HG02623 (cell line): Measurements from ENCODE around the gene EXOC7.

Experiments
- ATAC-seq: cut with Tn5 transposase; IDR thresholded peaks from one replicate; pipeline ENCODE4 v1.9.1; 2021; ENCODE audit warnings: moderate library complexity; ENCODE audit not compliant: unreplicated experiment

EXOC7 gene

GRCh38 chr17:76138896-76139752, 35.5 kb upstream of the EXOC7 start:
- ATAC-seq, result no peak

GRCh38 chr17:76138234-76138895, 34.8 kb upstream of the EXOC7 start:
- ATAC-seq, result no peak

- no peak for ATAC-seq
These were observed 34.0 kb upstream of the EXOC7 start for GRCh38 chr17:76137351-76138233.

- no peak for ATAC-seq
These were observed 33.4 kb upstream of the EXOC7 start for GRCh38 chr17:76137001-76137350.

- no peak for ATAC-seq
These were observed 32.9 kb upstream of the EXOC7 start for GRCh38 chr17:76136276-76137000.

- no peak for ATAC-seq
These were observed 32.2 kb upstream of the EXOC7 start for GRCh38 chr17:76135810-76136188.

DNA sequence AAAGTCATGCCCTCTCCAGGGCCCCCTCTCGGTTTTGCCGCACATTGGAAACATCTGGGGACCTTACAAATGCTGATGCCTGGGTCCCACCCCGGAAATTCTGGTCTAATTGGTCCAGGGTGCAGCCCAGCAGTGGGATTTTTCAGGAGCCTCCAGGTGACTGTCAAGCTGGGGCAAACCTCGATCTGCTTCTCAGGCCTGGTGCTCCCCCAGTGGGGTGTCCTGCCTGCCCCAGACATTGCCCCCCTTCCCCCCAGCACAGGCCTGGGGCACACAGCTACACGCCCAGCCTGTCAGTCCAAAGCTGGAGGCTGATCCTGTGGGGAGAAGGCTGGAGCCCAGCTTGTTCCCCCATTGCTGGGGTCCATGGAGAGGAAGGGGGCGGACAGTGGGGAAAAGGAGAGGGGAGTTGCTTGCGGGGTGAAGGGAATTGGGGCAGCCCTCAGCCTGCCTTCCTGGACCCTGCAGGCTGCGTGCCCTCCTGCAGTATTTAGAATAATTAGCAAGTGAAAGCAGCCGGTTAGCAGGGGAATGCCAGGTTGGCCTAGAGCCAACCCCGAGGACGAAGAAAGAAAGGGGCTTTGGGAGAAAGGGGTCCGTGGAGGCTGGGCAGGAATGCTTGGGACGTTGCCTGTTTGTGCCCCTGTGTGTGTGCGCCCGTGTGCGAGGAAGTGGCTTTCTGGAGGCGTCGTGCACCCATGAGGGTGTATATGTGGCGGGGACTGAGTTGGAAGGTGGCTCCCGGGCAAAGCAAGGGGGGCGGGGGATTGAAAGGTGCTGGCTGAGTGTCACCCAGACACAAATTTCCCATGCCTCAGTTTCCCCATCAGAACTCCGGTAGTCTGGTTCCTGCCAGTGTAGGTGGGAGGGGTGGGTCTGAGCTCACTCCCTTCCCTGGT, 31.6 kb upstream of the EXOC7 start:
- ATAC-seq, result no peak

DNA sequence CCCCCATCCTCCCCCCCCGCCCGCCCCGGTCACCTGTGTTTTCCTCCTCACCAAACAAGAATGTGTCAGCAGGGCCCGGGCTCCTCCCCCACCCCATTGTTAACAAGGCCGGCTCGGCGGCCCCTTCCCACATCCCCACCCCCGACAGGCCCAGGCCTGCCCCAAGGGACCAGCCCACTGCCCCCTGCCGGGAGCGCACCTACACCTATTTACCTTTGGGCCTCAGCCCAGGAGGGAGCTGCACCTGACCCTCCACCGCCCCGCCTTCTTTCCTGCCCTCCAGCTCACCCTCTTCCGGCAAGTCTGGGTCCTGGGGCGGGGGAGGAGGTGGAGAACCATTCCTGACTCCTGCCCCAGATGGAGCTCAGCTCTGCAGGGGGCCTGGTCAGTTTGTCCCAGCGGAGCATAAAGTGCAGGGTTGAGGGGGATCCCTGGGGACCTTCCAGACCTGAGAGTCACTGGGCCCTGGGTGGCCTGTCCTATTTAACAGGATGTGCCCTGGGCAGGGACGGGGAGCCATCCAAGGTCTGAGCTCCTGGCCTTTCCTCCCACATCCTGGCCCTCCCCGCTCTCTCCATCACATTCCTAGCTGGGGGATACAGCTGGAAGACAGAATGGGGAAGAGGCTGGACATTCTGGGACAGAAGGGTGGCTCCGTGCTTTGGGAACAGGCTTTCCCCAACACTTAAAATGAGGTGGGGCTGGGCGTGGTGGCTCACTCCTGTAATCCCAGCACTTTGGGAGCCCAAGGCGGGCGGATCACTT, 29.2 kb upstream of the EXOC7 start:
- ATAC-seq, result no peak

GRCh38 chr17:76131692-76132573, 28.3 kb upstream of the EXOC7 start:
- ATAC-seq, result no peak

- no peak for ATAC-seq
These were observed 27.6 kb upstream of the EXOC7 start for GRCh38 chr17:76131051-76131691.

DNA sequence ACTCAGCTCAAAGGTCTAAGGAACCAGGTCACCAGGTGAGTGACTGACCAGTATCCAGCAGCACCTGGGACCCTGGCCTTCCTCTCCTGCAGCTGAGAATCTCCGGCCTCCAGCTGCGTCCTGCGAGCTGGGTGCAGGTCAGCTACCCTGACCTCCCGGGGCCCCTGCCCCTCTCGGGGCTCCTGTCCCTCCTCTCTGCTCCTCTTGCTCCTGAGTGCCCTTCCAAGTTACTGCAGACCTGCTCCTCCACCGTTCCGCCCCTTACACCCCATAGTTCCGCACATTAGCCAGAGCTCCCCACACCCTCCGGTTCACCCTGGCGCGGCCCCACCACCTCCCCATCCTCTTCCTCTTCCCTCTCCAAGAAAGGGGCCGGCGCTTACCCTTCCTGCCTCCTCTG, 26.9 kb upstream of the EXOC7 start:
- ATAC-seq, result no peak

GRCh38 chr17:76125922-76126321, 22.3 kb upstream of the EXOC7 start:
- ATAC-seq, result no peak

- ATAC-seq, result no peak
These were observed 21.7 kb upstream of the EXOC7 start for GRCh38 chr17:76125391-76125675.

- no peak for ATAC-seq
These were observed 21.2 kb upstream of the EXOC7 start for GRCh38 chr17:76124582-76125390.

DNA sequence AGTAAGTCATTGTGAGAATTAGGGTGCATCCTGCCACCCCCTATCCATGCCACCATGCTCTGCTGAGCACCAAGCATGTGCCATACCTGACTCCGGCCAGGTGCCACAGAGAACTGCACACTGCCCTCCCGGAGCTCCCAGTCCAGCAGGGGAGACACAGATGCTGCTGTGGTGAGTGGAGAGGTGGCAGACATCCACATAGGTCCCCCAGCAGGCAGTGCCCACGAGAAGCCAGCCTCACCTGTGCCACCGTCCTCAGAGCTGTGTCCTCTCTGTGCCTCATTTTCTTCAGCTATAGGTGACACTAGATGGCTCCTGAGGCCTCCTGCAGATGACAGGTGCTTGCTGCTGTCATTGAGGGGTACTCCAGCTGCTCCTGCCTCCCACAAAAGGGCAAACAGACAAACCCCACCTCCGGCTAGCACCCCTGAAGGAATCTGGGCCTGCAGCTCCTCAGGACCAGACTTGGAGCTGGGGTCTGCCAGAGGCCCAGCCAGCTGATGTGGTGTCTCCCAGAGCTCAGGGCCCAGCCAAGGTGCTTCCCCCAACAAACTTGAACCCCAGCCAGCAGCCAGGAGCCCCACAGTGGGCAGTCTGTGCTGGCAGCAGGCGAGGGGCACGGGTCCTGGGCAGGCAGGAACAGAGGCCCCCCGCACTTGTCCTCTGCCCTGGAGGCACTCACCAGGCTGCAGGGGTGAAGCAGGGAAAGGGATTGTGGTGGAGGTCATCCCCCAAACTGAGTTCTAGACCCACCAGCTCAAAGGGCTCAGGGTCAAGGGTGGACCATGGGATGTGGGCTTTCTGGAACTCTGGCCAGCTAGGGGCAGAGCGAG, 20.4 kb upstream of the EXOC7 start:
- no peak for ATAC-seq

DNA sequence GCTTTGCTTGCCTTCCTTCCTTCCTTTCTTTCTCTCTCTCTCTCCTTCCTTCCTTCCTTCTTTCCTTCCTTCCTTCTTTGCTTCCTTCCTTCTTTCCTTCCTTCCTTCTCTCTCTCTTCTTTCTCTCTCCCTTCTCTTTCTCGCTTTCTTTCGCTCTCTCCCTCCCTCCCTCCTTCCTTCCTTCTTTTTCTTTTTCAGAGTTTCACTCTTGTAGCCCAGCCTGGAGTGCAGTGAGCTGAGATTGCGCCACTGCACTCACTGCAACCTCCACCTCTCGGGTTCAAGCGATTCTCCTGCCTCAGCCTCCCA, 19.6 kb upstream of the EXOC7 start:
- ATAC-seq, result no peak
